Large intestine (tissue), 3 donors: ENCODE results near the gene BARX2. TPM values are rescaled to one million over a fixed set of nuclear protein-coding genes. Genes with fewer than 3 reads are reported as not detected.

ENCODE experiments used
- DNase-seq, 2 donors: peaks; one replicate each; pipeline versions ENCODE4 v3.0.0 to v3.0.0-alpha.2; 2013
- H3K27ac ChIP-seq: one replicate; pipeline ENCODE4 v1.5.1; 2013; ENCODE audit warnings: low read length
- H3K27me3 ChIP-seq: 2 replicates; pipeline ENCODE4 v1.6.1; 2013; ENCODE audit warnings: low read length; ENCODE audit not compliant: control insufficient read depth, insufficient read depth
- H3K36me3 ChIP-seq: 2 replicates; pipeline ENCODE4 v1.6.1; 2013; ENCODE audit warnings: low read length; ENCODE audit not compliant: control insufficient read depth, insufficient read depth
- H3K4me1 ChIP-seq: one replicate; pipeline ENCODE4 v1.6.1; 2013; ENCODE audit warnings: low read length; ENCODE audit not compliant: control insufficient read depth, insufficient read depth
- H3K4me3 ChIP-seq: one replicate; pipeline ENCODE4 v1.5.1; 2013; ENCODE audit warnings: low read length
- H3K9me3 ChIP-seq: one replicate; pipeline ENCODE4 v1.6.1; 2013; ENCODE audit warnings: mild to moderate bottlenecking, low read depth, low read length, moderate library complexity; ENCODE audit not compliant: control insufficient read depth
- WGBS: methylation state at CpG from one replicate; pipeline ENCODE4 v1.1.5; 2013; ENCODE audit warnings: low lambda C conversion rate; ENCODE audit not compliant: insufficient coverage; 5-methylcytosine and 5-hydroxymethylcytosine counted together
- polyA plus RNA-seq: library from polyadenylated mRNA; unstranded; fragments of 120-200 nt; gene quantifications from one replicate; pipeline ENCODE4 v1.2.1, GENCODE V29; 2013

BARX2 gene
- polyA plus RNA-seq, 1 donor: 3.5 TPM

DNA sequence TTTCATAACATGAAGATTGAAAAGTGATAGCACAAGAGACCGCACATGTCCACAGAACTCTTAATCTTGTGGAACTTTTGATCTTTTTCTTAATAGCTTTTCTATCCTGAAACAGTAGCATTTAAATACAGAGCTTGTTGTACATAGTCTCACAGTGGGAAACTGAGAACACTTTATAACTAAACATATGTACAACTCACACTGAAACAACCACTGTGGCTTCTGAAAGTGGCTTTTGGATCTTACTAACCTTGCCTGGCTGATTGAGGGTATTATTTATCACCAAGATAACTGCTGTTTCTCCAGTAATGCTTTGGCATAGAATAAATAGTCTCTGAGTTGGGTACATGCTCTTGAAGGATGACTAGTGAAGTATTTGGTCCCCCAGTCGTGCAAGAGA, 10.2 kb downstream of the BARX2 start:
- WGBS: 91% methylated on average over 1 of the region's 2 CpGs
- Histone ChIP-seq H3K4me1 (peaks cover 21% of the 10 kb centered on the region), H3K4me3 (no peak overlapping the region), H3K27ac (no peak overlapping the region), H3K9me3 (no peaks in the 10 kb centered on the region), H3K27me3 (no peaks in the 10 kb centered on the region), H3K36me3 (no peaks in the 10 kb centered on the region)
- no peak for DNase-seq

- WGBS: 20% methylated on average over 1 of the region's 11 CpGs
- Histone ChIP-seq H3K27ac (peak overlapping the region; percentile 87), H3K9me3 (no peaks in the 10 kb centered on the region), H3K27me3 (no peaks in the 10 kb centered on the region), H3K4me1 (peaks cover 26% of the 10 kb centered on the region), H3K36me3 (no peaks in the 10 kb centered on the region), H3K4me3 (no peak overlapping the region)
- DNase-seq: peak; percentile 78 to 91
Observed at GRCh38 chr11:129386795-129387397, 11.2 kb downstream of the BARX2 start.

DNA sequence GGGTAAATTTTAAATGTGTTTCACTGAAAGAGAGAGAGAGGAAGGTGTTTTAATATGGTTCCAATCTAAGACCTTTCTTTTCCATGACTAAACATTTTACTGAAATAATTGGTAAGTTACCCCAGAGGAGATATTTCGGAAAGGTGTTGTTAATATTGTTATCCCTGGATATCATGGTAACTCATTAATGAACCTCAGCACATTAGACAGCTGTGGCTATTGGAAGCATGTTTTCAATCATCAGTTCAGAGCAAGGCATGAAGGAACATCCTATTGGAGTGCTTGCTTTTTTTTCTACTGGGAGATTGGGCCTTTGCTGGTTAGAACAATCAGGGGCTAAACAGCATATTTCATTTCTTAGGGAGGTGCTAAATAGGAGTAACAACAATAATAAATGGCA, 11.8 kb downstream of the BARX2 start:
- Histone ChIP-seq H3K36me3 (no peaks in the 10 kb centered on the region), H3K9me3 (no peaks in the 10 kb centered on the region), H3K27ac (peak overlapping the region; percentile 87), H3K27me3 (no peaks in the 10 kb centered on the region), H3K4me1 (peaks cover 32% of the 10 kb centered on the region), H3K4me3 (no peak overlapping the region)
- no peak for DNase-seq
- no CpG with 5 or more reads among the region's 1 CpG for WGBS

DNA sequence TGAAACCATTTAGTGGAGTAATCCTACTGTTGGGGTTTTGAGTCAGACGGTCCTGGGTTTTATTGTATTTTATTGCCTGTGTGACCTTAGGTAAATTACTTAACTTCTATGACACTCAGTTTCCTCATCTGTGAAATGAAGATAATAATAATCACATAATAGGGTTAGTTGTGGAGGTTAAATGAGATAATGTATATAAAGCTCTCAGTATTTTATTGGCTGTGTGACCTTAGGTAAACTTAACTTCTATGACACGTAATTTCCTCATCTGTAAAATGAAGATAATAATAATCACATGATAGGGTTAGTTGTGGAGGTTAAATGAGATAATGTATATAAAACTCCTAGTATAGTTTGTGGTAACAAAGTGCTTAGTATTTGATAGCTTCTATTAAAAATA, 13.2 kb downstream of the BARX2 start:
- no peak for DNase-seq
- 50% methylated on average over 1 of the region's 2 CpGs for WGBS
- Histone ChIP-seq H3K4me3 (no peak overlapping the region), H3K27me3 (no peaks in the 10 kb centered on the region), H3K4me1 (peaks cover 33% of the 10 kb centered on the region), H3K9me3 (no peaks in the 10 kb centered on the region), H3K27ac (peak overlapping the region; percentile 87), H3K36me3 (no peaks in the 10 kb centered on the region)

DNA sequence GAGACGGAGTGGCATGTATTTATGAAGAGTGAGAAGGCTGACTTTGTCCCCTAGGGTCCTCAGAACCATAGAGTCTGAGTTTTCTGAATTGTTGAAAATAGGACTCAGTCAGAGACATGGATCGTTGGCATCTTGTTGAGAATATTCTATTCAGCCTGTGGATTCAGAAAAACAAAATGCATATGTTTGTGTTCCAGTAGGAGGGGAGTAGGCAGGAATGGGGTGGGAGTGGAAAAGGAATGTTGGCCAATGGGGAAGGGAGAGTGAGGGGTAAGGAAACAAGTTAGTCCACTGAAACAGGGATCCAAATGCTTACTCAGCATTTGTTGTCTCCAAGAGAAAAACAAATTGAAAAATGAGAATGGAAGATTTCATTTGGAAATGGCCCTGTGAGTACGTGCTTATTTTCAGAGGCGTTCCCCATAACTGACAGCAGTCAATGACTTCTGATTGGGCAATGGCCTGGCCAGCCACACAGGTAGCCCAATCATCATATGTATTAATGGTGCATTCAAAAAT, 14.7 kb downstream of the BARX2 start:
- Histone ChIP-seq H3K4me3 (no peak overlapping the region), H3K27ac (no peak overlapping the region), H3K4me1 (peaks cover 29% of the 10 kb centered on the region), H3K36me3 (no peaks in the 10 kb centered on the region), H3K9me3 (no peaks in the 10 kb centered on the region), H3K27me3 (no peaks in the 10 kb centered on the region)
- no peak for DNase-seq
- 100% methylated on average over 1 of the region's 4 CpGs for WGBS

DNA sequence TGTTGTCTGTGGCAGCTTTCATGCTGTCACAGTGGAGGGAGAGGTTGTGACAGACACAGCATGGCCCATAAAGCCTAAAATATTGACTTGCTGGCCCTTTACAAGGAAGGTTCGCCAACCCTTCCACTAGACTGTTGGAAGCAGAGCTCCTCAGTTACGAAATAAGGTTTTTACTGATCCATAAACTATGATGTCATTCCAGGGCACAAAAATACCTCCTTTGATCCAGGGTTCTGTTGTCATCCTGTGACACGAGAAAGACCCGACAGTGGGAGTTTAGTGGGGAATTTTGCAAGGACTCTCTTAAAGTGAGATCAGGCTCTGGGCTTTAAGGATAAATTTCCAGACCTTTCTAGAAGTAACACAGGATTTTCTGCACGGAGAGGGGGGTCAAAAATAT, 15.7 kb downstream of the BARX2 start:
- no peak overlapping the region for H3K4me3 ChIP-seq
- H3K9me3 ChIP-seq: no peaks in the 10 kb centered on the region
- peaks cover 27% of the 10 kb centered on the region for H3K4me1 ChIP-seq
- DNase-seq: no peak
- no peaks in the 10 kb centered on the region for H3K36me3 ChIP-seq
- 80% methylated on average over 1 of the region's 5 CpGs for WGBS
- H3K27me3 ChIP-seq: no peaks in the 10 kb centered on the region
- peak overlapping the region; percentile 4 for H3K27ac ChIP-seq

GRCh38 chr11:129391821-129392220, 16.2 kb downstream of the BARX2 start:
- H3K27me3 ChIP-seq: no peaks in the 10 kb centered on the region
- whole genome bisulfite sequencing: no CpG with 5 or more reads among the region's 6 CpGs

GRCh38 chr11:129392995-129393394, 17.3 kb downstream of the BARX2 start:
- H3K9me3 ChIP-seq: no peaks in the 10 kb centered on the region
- no peak overlapping the region for H3K27ac ChIP-seq
- WGBS: no CpG with 5 or more reads among the region's 1 CpG
- no peaks in the 10 kb centered on the region for H3K27me3 ChIP-seq
- H3K4me3 ChIP-seq: no peak overlapping the region
- no peaks in the 10 kb centered on the region for H3K36me3 ChIP-seq
- peaks cover 15% of the 10 kb centered on the region for H3K4me1 ChIP-seq
- no peak for DNase-seq

More at GRCh38 chr11:129391821-129392220, 16.2 kb downstream of the BARX2 start:
- peak overlapping the region; percentile 4 for H3K27ac ChIP-seq
- H3K36me3 ChIP-seq: no peaks in the 10 kb centered on the region
- H3K4me1 ChIP-seq: peaks cover 23% of the 10 kb centered on the region
- H3K9me3 ChIP-seq: no peaks in the 10 kb centered on the region
- no peak overlapping the region for H3K4me3 ChIP-seq
- peak in 1 of 2 donors; percentile 50 for DNase-seq

DNA sequence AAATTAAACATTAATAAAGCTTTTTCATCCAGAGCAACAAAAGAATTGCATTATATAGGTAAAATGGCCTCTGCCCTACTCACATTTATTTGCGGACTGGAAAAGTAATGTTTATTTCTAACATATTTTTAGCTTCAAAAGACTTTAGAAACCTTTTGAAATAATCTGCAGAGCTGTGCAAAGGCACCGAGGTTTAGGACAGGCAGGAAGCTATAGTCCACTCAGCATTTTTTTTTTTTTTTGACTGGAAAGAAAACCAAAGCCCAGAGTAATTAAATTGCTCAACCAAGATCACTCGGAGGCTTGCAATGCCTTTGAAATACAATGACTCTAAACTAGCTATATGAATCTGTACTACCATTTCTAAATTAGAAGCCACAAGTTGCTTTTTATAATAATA, 19.1 kb downstream of the BARX2 start:
- H3K36me3 ChIP-seq: no peaks in the 10 kb centered on the region
- DNase-seq: no peak
- no peak overlapping the region for H3K4me3 ChIP-seq
- WGBS: 45% methylated on average over 1 of the region's 3 CpGs
- no peak overlapping the region for H3K27ac ChIP-seq
- no peaks in the 10 kb centered on the region for H3K9me3 ChIP-seq
- peaks cover 12% of the 10 kb centered on the region for H3K4me1 ChIP-seq
- H3K27me3 ChIP-seq: no peaks in the 10 kb centered on the region

GRCh38 chr11:129395432-129395831, 19.8 kb downstream of the BARX2 start:
- Histone ChIP-seq H3K4me3 (no peak overlapping the region), H3K9me3 (no peaks in the 10 kb centered on the region), H3K36me3 (no peaks in the 10 kb centered on the region), H3K4me1 (peaks cover 12% of the 10 kb centered on the region), H3K27ac (no peak overlapping the region), H3K27me3 (no peaks in the 10 kb centered on the region)
- no peak for DNase-seq
- no CpG with 5 or more reads among the region's 9 CpGs for WGBS

- no peaks in the 10 kb centered on the region for H3K36me3 ChIP-seq
- no peaks in the 10 kb centered on the region for H3K27me3 ChIP-seq
- H3K4me3 ChIP-seq: no peak overlapping the region
- DNase-seq: no peak
- H3K27ac ChIP-seq: no peak overlapping the region
- peaks cover 12% of the 10 kb centered on the region for H3K4me1 ChIP-seq
- H3K9me3 ChIP-seq: no peaks in the 10 kb centered on the region
- 86% methylated on average over 1 of the region's 7 CpGs for WGBS
Observed at GRCh38 chr11:129395883-129396282, 20.2 kb downstream of the BARX2 start.
